Karpas-422 (cell line): ENCODE measurements around the gene KRT72. TPM values are rescaled to one million over a fixed set of nuclear protein-coding genes. Genes with fewer than 3 reads are reported as not detected.

ENCODE experiments used
- DNase-seq: peaks from one replicate; pipeline ENCODE4 v3.0.0-alpha.2; 2015
- H2AFZ ChIP-seq: fragments of 200-600 bp; sonication (generic); 2 replicates; pipeline ENCODE4 v1.6.1; 2014; ENCODE audit warnings: antibody characterized with exemption, low read length, mixed read lengths
- H3K27ac ChIP-seq: fragments of 200-600 bp; sonication (generic); 2 replicates; pipeline ENCODE4 v1.5.1; 2014; ENCODE audit warnings: mild to moderate bottlenecking, low read length, moderate library complexity
- H3K27me3 ChIP-seq: fragments of 200-600 bp; sonication (generic); 2 replicates; pipeline ENCODE4 v1.6.1; 2014; ENCODE audit warnings: low read length, mixed read lengths
- H3K36me3 ChIP-seq: fragments of 200-600 bp; sonication (generic); 2 replicates; pipeline ENCODE4 v1.6.1; 2014; ENCODE audit warnings: low read length, mixed read lengths; ENCODE audit not compliant: insufficient read depth
- H3K4me1 ChIP-seq: fragments of 200-600 bp; sonication (generic); 2 replicates; pipeline ENCODE4 v1.6.1; 2014; ENCODE audit warnings: mild to moderate bottlenecking, low read length, mixed read lengths
- H3K4me2 ChIP-seq: fragments of 200-600 bp; sonication (generic); 2 replicates; pipeline ENCODE4 v1.6.1; 2014; ENCODE audit warnings: low read length, low read depth, mild to moderate bottlenecking; ENCODE audit not compliant: poor library complexity, severe bottlenecking
- H3K4me3 ChIP-seq: fragments of 200-600 bp; sonication (generic); 2 replicates; pipeline ENCODE4 v1.5.1; 2014; ENCODE audit warnings: mild to moderate bottlenecking, antibody characterized with exemption, low read length, mixed read lengths
- H3K79me2 ChIP-seq: fragments of 200-600 bp; sonication (generic); 2 replicates; pipeline ENCODE4 v1.6.1; 2014; ENCODE audit warnings: mild to moderate bottlenecking, low read length, mixed read lengths
- H3K9ac ChIP-seq: fragments of 200-600 bp; sonication (generic); 2 replicates; pipeline ENCODE4 v1.6.0; 2014; ENCODE audit warnings: low read length
- H3K9me2 ChIP-seq: fragments of 200-600 bp; sonication (generic), shearing (Covaris generic); replicated peaks from 2 replicates; pipeline ENCODE4 v1.6.0; 2014; ENCODE audit warnings: mild to moderate bottlenecking, low read length, moderate library complexity; ENCODE audit not compliant: insufficient read depth
- H3K9me3 ChIP-seq: fragments of 300-700, 200-600 bp; sonication (generic); 2 replicates; pipeline ENCODE4 v1.6.1; 2014; ENCODE audit warnings: low read length, mixed read lengths
- H4K20me1 ChIP-seq: fragments of 200-600 bp; sonication (generic); 2 replicates; pipeline ENCODE4 v1.6.1; 2014; ENCODE audit warnings: mild to moderate bottlenecking, antibody characterized with exemption, low read length, low read depth; ENCODE audit not compliant: insufficient read depth
- total RNA-seq: library from RNA; depleted of rRNA; stranded (reverse); fragments of >200 nt; shearing (Covaris generic); gene quantifications from 2 replicates; pipeline ENCODE4 v1.2.3, GENCODE V29; 2014; ENCODE audit warnings: low replicate concordance

KRT72 gene
- total RNA-seq, 1 experiment from 2014 or later, result not detected

GRCh38 chr12:52606581-52607218, 5.4 kb upstream of the KRT72 start:
- H3K36me3 ChIP-seq, result no peaks in the 10 kb centered on the region
- H3K4me2 ChIP-seq, result no peak overlapping the region

GRCh38 chr12:52606096-52606495, 4.8 kb upstream of the KRT72 start:
- Histone ChIP-seq H3K27ac (no peak overlapping the region), H3K4me1 (no peaks in the 10 kb centered on the region), H3K9me3 (no peaks in the 10 kb centered on the region)

More at GRCh38 chr12:52606581-52607218, 5.4 kb upstream of the KRT72 start:
- DNase-seq, result no peak
- Histone ChIP-seq H3K9ac (no peak overlapping the region), H3K27ac (no peak overlapping the region), H2AFZ (no peak overlapping the region), H3K4me3 (no peak overlapping the region), H3K9me2 (no peaks in the 10 kb centered on the region), H3K79me2 (no peaks in the 10 kb centered on the region), H4K20me1 (no peaks in the 10 kb centered on the region), H3K4me1 (no peaks in the 10 kb centered on the region), H3K27me3 (no peaks in the 10 kb centered on the region), H3K9me3 (no peaks in the 10 kb centered on the region)

GRCh38 chr12:52605542-52605941, 4.3 kb upstream of the KRT72 start:
- Histone ChIP-seq H3K4me3 (no peak overlapping the region), H3K27ac (no peak overlapping the region), H3K79me2 (no peaks in the 10 kb centered on the region), H3K9me2 (no peaks in the 10 kb centered on the region), H3K4me2 (no peak overlapping the region), H3K9me3 (no peaks in the 10 kb centered on the region), H3K4me1 (no peaks in the 10 kb centered on the region), H3K9ac (no peak overlapping the region), H3K36me3 (no peaks in the 10 kb centered on the region), H2AFZ (no peak overlapping the region), H3K27me3 (no peaks in the 10 kb centered on the region), H4K20me1 (no peaks in the 10 kb centered on the region)
- DNase-seq, result no peak

More at GRCh38 chr12:52606096-52606495, 4.8 kb upstream of the KRT72 start:
- no peak for DNase-seq
- H2AFZ ChIP-seq, result no peak overlapping the region
- no peaks in the 10 kb centered on the region for H3K27me3 ChIP-seq
- no peaks in the 10 kb centered on the region for H3K9me2 ChIP-seq
- H3K79me2 ChIP-seq, result no peaks in the 10 kb centered on the region
- H3K4me3 ChIP-seq, result no peak overlapping the region
- H4K20me1 ChIP-seq, result no peaks in the 10 kb centered on the region
- no peak overlapping the region for H3K4me2 ChIP-seq
- no peak overlapping the region for H3K9ac ChIP-seq
- no peaks in the 10 kb centered on the region for H3K36me3 ChIP-seq

DNA sequence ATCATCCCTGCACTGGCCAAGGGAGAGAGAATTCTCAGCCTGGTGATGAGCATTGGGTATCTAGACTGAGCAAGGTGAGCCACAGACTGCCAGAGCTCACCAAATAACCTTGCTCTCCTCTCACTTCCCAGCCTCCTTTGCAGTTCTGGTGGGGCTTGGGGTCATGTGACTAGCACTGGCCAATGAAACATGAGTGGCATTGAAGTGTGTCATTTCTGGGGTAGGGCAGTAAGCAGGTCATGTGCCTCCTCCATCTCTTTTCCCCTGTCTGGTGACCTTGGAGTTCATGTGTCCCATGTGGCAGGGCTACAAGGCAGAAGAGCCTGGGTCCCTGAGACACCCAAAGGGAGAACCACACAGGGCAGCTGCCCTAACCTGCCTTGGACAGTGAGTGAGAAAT, 3.6 kb upstream of the KRT72 start:
- Histone ChIP-seq H4K20me1 (no peaks in the 10 kb centered on the region), H3K9ac (no peak overlapping the region), H3K27me3 (no peaks in the 10 kb centered on the region), H2AFZ (no peak overlapping the region), H3K27ac (no peak overlapping the region), H3K9me2 (no peaks in the 10 kb centered on the region), H3K4me2 (no peak overlapping the region), H3K36me3 (no peaks in the 10 kb centered on the region), H3K79me2 (no peaks in the 10 kb centered on the region), H3K4me1 (no peaks in the 10 kb centered on the region), H3K4me3 (no peak overlapping the region), H3K9me3 (no peaks in the 10 kb centered on the region)
- DNase-seq, result no peak

DNA sequence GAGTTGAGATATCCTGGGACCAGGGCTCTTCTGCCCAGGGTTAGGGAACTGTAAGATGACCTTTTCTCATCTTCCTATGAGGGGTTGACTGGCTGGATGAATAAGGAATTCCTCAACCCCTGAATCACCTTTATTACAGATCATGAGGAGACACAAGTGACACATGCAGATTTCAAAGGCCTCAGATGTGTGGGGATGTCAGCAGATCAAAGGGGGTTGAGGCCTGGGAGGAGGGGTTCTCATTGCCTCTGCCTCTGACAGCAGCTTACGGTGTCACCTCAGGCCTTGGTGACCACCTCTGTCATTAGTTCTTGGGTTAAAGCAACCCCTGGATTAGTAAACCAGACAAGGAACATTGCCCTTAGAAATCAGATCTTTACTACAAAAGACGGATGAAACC, 2.1 kb upstream of the KRT72 start:
- Histone ChIP-seq H3K27me3 (no peaks in the 10 kb centered on the region), H4K20me1 (no peaks in the 10 kb centered on the region), H2AFZ (no peak overlapping the region), H3K9me2 (no peaks in the 10 kb centered on the region), H3K9ac (no peak overlapping the region), H3K4me2 (no peak overlapping the region), H3K79me2 (no peaks in the 10 kb centered on the region), H3K36me3 (no peaks in the 10 kb centered on the region), H3K4me3 (no peak overlapping the region), H3K27ac (no peak overlapping the region), H3K9me3 (no peaks in the 10 kb centered on the region), H3K4me1 (no peaks in the 10 kb centered on the region)
- DNase-seq, result no peak

DNA sequence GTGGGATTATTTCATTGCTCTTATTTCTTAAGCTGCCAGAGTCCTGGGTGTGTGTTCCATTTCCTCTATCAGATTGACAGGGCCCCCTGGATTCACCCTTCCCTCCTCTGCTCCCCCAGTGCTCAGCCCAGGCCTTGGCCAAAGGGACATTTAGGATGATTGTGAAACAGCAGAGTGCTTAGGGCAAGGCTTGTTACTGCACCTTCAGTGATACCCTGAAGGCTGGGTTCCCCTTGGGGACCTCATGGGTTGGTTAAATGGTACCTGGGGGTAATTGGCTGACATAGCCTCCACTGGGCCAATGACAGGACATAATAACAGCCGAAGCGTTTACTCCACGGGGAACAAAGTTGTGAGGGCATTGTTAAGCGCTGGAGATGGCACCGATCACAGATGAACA, 1.3 kb upstream of the KRT72 start:
- no peaks in the 10 kb centered on the region for H3K9me3 ChIP-seq
- no peak overlapping the region for H2AFZ ChIP-seq
- H3K27ac ChIP-seq, result no peak overlapping the region
- H3K9me2 ChIP-seq, result no peaks in the 10 kb centered on the region
- H3K27me3 ChIP-seq, result no peaks in the 10 kb centered on the region
- no peak for DNase-seq
- no peak overlapping the region for H3K9ac ChIP-seq
- no peak overlapping the region for H3K4me2 ChIP-seq
- H3K4me1 ChIP-seq, result no peaks in the 10 kb centered on the region
- H4K20me1 ChIP-seq, result no peaks in the 10 kb centered on the region
- H3K79me2 ChIP-seq, result no peaks in the 10 kb centered on the region
- no peaks in the 10 kb centered on the region for H3K36me3 ChIP-seq
- H3K4me3 ChIP-seq, result no peak overlapping the region

DNA sequence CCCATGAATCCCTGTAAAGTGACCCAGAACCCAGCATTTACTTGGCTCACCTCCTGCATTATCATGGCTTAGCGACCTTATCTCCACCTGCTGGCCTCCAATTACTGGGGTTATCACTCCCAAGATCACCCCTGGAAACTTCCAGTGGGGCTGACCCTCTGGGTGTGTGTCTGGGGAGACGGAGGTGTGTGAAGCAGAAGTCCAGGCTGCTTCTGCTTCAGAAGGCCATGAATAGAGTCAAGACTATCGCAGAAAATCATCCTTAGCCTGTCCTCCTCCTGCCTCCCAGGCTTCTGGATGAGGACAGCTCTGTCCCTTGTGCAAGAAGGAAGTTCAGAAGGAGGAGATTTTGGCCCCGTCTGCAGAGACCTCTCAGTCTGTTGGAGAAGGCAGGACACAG, 408 bp upstream of the KRT72 start:
- Histone ChIP-seq H3K4me2 (no peak overlapping the region), H4K20me1 (no peaks in the 10 kb centered on the region), H3K4me1 (no peaks in the 10 kb centered on the region), H3K27ac (no peak overlapping the region), H3K79me2 (no peaks in the 10 kb centered on the region), H3K36me3 (no peaks in the 10 kb centered on the region), H2AFZ (no peak overlapping the region), H3K9me3 (no peaks in the 10 kb centered on the region), H3K9ac (no peak overlapping the region), H3K27me3 (no peaks in the 10 kb centered on the region), H3K4me3 (no peak overlapping the region), H3K9me2 (no peaks in the 10 kb centered on the region)
- DNase-seq, result no peak

- no peaks in the 10 kb centered on the region for H3K27me3 ChIP-seq
- H3K9me3 ChIP-seq, result no peaks in the 10 kb centered on the region
- no peak overlapping the region for H3K27ac ChIP-seq
- no peak overlapping the region for H2AFZ ChIP-seq
- H4K20me1 ChIP-seq, result no peaks in the 10 kb centered on the region
- H3K9ac ChIP-seq, result no peak overlapping the region
- H3K4me2 ChIP-seq, result no peak overlapping the region
- DNase-seq, result no peak
- no peaks in the 10 kb centered on the region for H3K79me2 ChIP-seq
- no peaks in the 10 kb centered on the region for H3K36me3 ChIP-seq
- H3K4me1 ChIP-seq, result no peaks in the 10 kb centered on the region
- no peaks in the 10 kb centered on the region for H3K9me2 ChIP-seq
- no peak overlapping the region for H3K4me3 ChIP-seq
These were observed 788 bp downstream of the KRT72 start for GRCh38 chr12:52600475-52600874.
